Measurements from ENCODE around the gene DDX23.

- TF ChIP-seq EZH2phosphoT487 (IDR thresholded peaks at IDR 0.05; ENCODE audit: borderline replicate concordance, low read depth) (no peak), MAX (IDR thresholded peaks at IDR 0.05; ENCODE audit: low read depth) (no peak)
Observed at GRCh38 chr12:48782457-48783395, 69.2 kb downstream of the DDX23 start.

All from SK-N-SH (cell line).